H1 (cell line): ENCODE measurements around the gene VOPP1. TPM values are rescaled to one million over a fixed set of nuclear protein-coding genes. Genes with fewer than 3 reads are reported as not detected.

ENCODE experiments used
- CTCF ChIA-PET: fragments of 300-600 bp; sonication (Branson Sonifier 250); formaldehyde crosslinking; loops from one replicate; lab custom pipeline; 2021; ENCODE audit not compliant: partially characterized antibody; lab: Charles Lee
- POLR2A ChIA-PET: fragments of 300-600 bp; sonication (Branson Sonifier 250); formaldehyde crosslinking; loops from one replicate; lab custom pipeline; 2021; ENCODE audit warnings: inconsistent platforms; ENCODE audit not compliant: partially characterized antibody; lab: Charles Lee
- DNase-seq, 2 experiments: peaks; one replicate each; pipeline versions ENCODE4 v3.0.0 to v3.0.0-alpha.2; 2010 to 2022; ENCODE audit warnings: low spot score in 2 of 2, low read depth in 1 of 2, mixed read lengths in 1 of 2
- FAIRE-seq: peaks from 2 replicates; lab custom pipeline; 2011; peaks lifted over from hg19 to GRCh38; lab: Jason Lieb, UNC
- H2AFZ ChIP-seq: 2 replicates; pipeline ENCODE4 v1.8.1; 2012; ENCODE audit warnings: low read length, inconsistent platforms
- H2AK5ac ChIP-seq: 2 replicates; pipeline ENCODE4 v1.6.1; 2013; ENCODE audit warnings: low read depth, low read length
- H2BK120ac ChIP-seq: replicated peaks from 2 replicates; pipeline ENCODE3; 2013; ENCODE audit warnings: low read depth, low read length, inconsistent platforms
- H2BK12ac ChIP-seq: 2 replicates; pipeline ENCODE4 v1.6.1; 2013; ENCODE audit warnings: low read depth, low read length
- H2BK15ac ChIP-seq: 2 replicates; pipeline ENCODE4 v1.6.1; 2013; ENCODE audit warnings: low read length
- H2BK20ac ChIP-seq: 2 replicates; pipeline ENCODE4 v1.6.1; 2013; ENCODE audit warnings: low read length
- H2BK5ac ChIP-seq: 2 replicates; pipeline ENCODE4 v1.6.1; 2013; ENCODE audit warnings: low read depth, low read length
- H3K14ac ChIP-seq: 2 replicates; pipeline ENCODE4 v1.6.1; 2013; ENCODE audit warnings: inconsistent platforms; ENCODE audit not compliant: insufficient read length
- H3K18ac ChIP-seq: 2 replicates; pipeline ENCODE4 v1.6.1; 2013; ENCODE audit warnings: low read length; ENCODE audit errors: extremely low read depth
- H3K23ac ChIP-seq: 2 replicates; pipeline ENCODE4 v1.6.1; 2013; ENCODE audit warnings: inconsistent platforms; ENCODE audit not compliant: insufficient read length
- H3K23me2 ChIP-seq: 2 replicates; pipeline ENCODE4 v1.6.1; 2013; ENCODE audit warnings: low read depth, low read length
- H3K27ac ChIP-seq: 2 replicates; pipeline ENCODE4 v1.6.1; 2011; ENCODE audit warnings: low read depth, low read length, inconsistent platforms
- H3K27me3 ChIP-seq, 4 experiments: replicated peaks in 1 of 4; 1 replicate in 1 of 4; 2 replicates in 3 of 4; pipeline versions ENCODE4 v1.6.1 to v1.8.1; 2011 to 2013; ENCODE audit warnings: low read length in 3 of 4, mild to moderate bottlenecking in 3 of 4, inconsistent platforms in 2 of 4, mixed read lengths in 2 of 4, moderate library complexity in 1 of 4; ENCODE audit not compliant: control insufficient read depth in 3 of 4, insufficient read depth in 3 of 4; ENCODE audit errors: extremely low read depth in 1 of 4
- H3K36me3 ChIP-seq, 4 experiments: 2 replicates each; pipeline versions ENCODE4 v1.6.1 to v1.8.1; 2011 to 2013; ENCODE audit warnings: mild to moderate bottlenecking in 4 of 4, low read length in 3 of 4, moderate library complexity in 2 of 4, control low read depth in 1 of 4, inconsistent platforms in 1 of 4; ENCODE audit not compliant: insufficient read depth in 4 of 4, control insufficient read depth in 2 of 4
- H3K4ac ChIP-seq: replicated peaks from 2 replicates; pipeline ENCODE3; 2013; ENCODE audit warnings: low read length, low read depth, mixed read lengths, inconsistent platforms; ENCODE audit not compliant: insufficient read length
- H3K4me1 ChIP-seq, 4 experiments: replicated peaks in 1 of 4; 1 replicate in 1 of 4; 2 replicates in 3 of 4; pipeline versions ENCODE4 v1.6.1 to v1.8.1; 2011 to 2013; ENCODE audit warnings: low read length in 3 of 4, inconsistent platforms in 2 of 4, mixed read lengths in 1 of 4; ENCODE audit not compliant: insufficient read depth in 4 of 4, control insufficient read depth in 3 of 4
- H3K4me2 ChIP-seq, 2 experiments: 2 replicates each; pipeline versions ENCODE4 v1.6.1 to v1.8.1; 2011 to 2013; ENCODE audit warnings: low read depth in 2 of 2, low read length in 2 of 2, control low read depth in 1 of 2, inconsistent platforms in 1 of 2, mild to moderate bottlenecking in 1 of 2; ENCODE audit not compliant: insufficient read depth in 1 of 2
- H3K4me3 ChIP-seq, 4 experiments: fragments of 200-600, 300-600 bp in 1 of 4; sonication (generic), shearing (Covaris generic), sonication (Bioruptor Twin) in 1 of 4; 2 replicates each; pipeline versions ENCODE4 v1.5.1 to v1.8.1; 2011 to 2016; ENCODE audit warnings: low read length in 4 of 4, low read depth in 3 of 4, control low read depth in 2 of 4, inconsistent platforms in 2 of 4, mild to moderate bottlenecking in 2 of 4, mixed read lengths in 1 of 4, moderate library complexity in 1 of 4; ENCODE audit not compliant: insufficient read depth in 2 of 4; ENCODE audit errors: extremely low read depth in 1 of 4
- H3K56ac ChIP-seq: replicated peaks from 2 replicates; pipeline ENCODE3; 2013; ENCODE audit warnings: low read depth, mild to moderate bottlenecking, mixed read lengths, low read length, inconsistent platforms; ENCODE audit not compliant: insufficient read length
- H3K79me1 ChIP-seq: 2 replicates; pipeline ENCODE4 v1.6.1; 2013; ENCODE audit warnings: low read depth, low read length, control low read depth
- H3K79me2 ChIP-seq, 2 experiments: 2 replicates each; pipeline versions ENCODE4 v1.6.1 to v1.8.1; 2012 to 2013; ENCODE audit warnings: low read length in 2 of 2, mild to moderate bottlenecking in 2 of 2, inconsistent platforms in 1 of 2; ENCODE audit not compliant: insufficient read depth in 2 of 2, control insufficient read depth in 1 of 2
- H3K9ac ChIP-seq, 4 experiments: replicated peaks in 1 of 4; 1 replicate in 1 of 4; 2 replicates in 3 of 4; pipeline versions ENCODE4 v1.6.1 to v1.8.1; 2011 to 2013; ENCODE audit warnings: low read depth in 3 of 4, low read length in 3 of 4, control low read depth in 2 of 4, mild to moderate bottlenecking in 2 of 4, moderate library complexity in 2 of 4, inconsistent platforms in 1 of 4; ENCODE audit errors: extremely low read depth in 1 of 4
- H3K9me3 ChIP-seq, 2 experiments: 2 replicates each; pipeline versions ENCODE4 v1.6.1 to v1.8.1; 2012 to 2013; ENCODE audit warnings: mild to moderate bottlenecking in 2 of 2, moderate library complexity in 2 of 2, control low read depth in 1 of 2, inconsistent platforms in 1 of 2, low read depth in 1 of 2, low read length in 1 of 2, mixed read lengths in 1 of 2; ENCODE audit not compliant: insufficient read depth in 2 of 2
- H4K20me1 ChIP-seq, 2 experiments: replicated peaks in 1 of 2; 2 replicates each; pipeline versions ENCODE3 to v1.8.1; 2011 to 2013; ENCODE audit warnings: inconsistent platforms in 2 of 2, low read length in 2 of 2, mild to moderate bottlenecking in 1 of 2; ENCODE audit not compliant: insufficient read depth in 2 of 2, control insufficient read depth in 1 of 2
- H4K5ac ChIP-seq: 2 replicates; pipeline ENCODE4 v1.6.1; 2013; ENCODE audit warnings: low read length, low read depth, mixed read lengths, inconsistent platforms; ENCODE audit not compliant: insufficient read length
- H4K8ac ChIP-seq: 2 replicates; pipeline ENCODE4 v1.8.0; 2013; ENCODE audit warnings: mild to moderate bottlenecking, moderate library complexity, low read length, inconsistent platforms; ENCODE audit not compliant: insufficient read depth; ENCODE audit errors: extremely low read depth
- H4K91ac ChIP-seq: replicated peaks from 2 replicates; pipeline ENCODE3; 2013; ENCODE audit warnings: low read length, mixed read lengths, inconsistent platforms; ENCODE audit not compliant: insufficient read length
- CBX8 ChIP-seq: fragments of 300-800, 300-1000 bp; sonication (generic); IDR thresholded peaks from 2 replicates; pipeline ENCODE4 v1.7.1; 2016; ENCODE audit warnings: low read depth, low read length, borderline replicate concordance
- WGBS, 2 experiments: shearing (Covaris generic) in 1 of 2; methylation state at CpG; one replicate each; pipeline versions ENCODE4 v1.1.6 to v1.1.7; 2013 to 2015; ENCODE audit warnings: low lambda C conversion rate in 2 of 2, mixed read lengths in 2 of 2, inconsistent platforms in 1 of 2, low coverage in 1 of 2, missing lambda C conversion rate in 1 of 2; ENCODE audit not compliant: insufficient replicate concordance in 2 of 2, insufficient coverage in 1 of 2, insufficient read length in 1 of 2; ENCODE audit errors: extremely low coverage in 1 of 2, missing lambda C conversion rate in 1 of 2; 5-methylcytosine and 5-hydroxymethylcytosine counted together
- polyA plus RNA-seq, 7 experiments: library from polyadenylated mRNA; depleted of rRNA in 3 of 7; stranded (reverse) in 5 of 7; unstranded in 2 of 7; fragments of >200 nt in 5 of 7; fragments of 200-250 nt in 2 of 7; gene quantifications; 1 replicate in 5 of 7; 2 replicates in 1 of 7; 4 replicates in 1 of 7; pipeline versions ENCODE4 v1.2.1 to v1.2.3, GENCODE V29; 2011 to 2013; ENCODE audit warnings: missing spikeins in 2 of 7, mixed read lengths in 2 of 7
- total RNA-seq: library from RNA; stranded (reverse); fragmentation: NEBNext Ultra II Directional; extraction: Animal tissue kit (Norgen Biotek cat#: 25700); gene quantifications from 2 replicates; pipeline ENCODE4 v1.2.1, GENCODE V29; 2021

VOPP1 gene
- total and polyA plus RNA-seq, 2 of the 8 experiments (the other 6 are each of a cell fraction or from before 2014, with no cell fraction given), result 44.7 to 83.0 TPM

- Histone ChIP-seq H3K79me2 (0 out of 4 replicates have a peak, but pooled peaks cover 0 to 9% of the 10 kb centered on the region in 2 experiments), H3K27ac (no peak overlapping the region), H3K56ac (no peak overlapping the region), H3K23me2 (no peaks in the 10 kb centered on the region)
- no peak for TF ChIP-seq CBX8
- TF ChIP-seq, all 59 proteins: peak for 0
- no peak overlapping the region for H2BK15ac ChIP-seq
- no peak overlapping the region for H4K8ac ChIP-seq
- H4K5ac ChIP-seq, result no peak overlapping the region
- WGBS, 2 experiments, result 85% methylated on average over 10 of the region's 10 CpGs; no CpG with 5 or more reads in 1 of the 2 experiments
- H3K4me1 ChIP-seq, result peaks cover 3 to 16% (median 5%) of the 10 kb centered on the region in 4 experiments; a peak in 6 of 7 replicates
- H2BK120ac ChIP-seq, result no peak overlapping the region
- no peak overlapping the region for H3K4me2 ChIP-seq
- H2BK5ac ChIP-seq, result no peak overlapping the region
- peaks cover 0 to 6% (median 4%) of the 10 kb centered on the region in 4 experiments; a peak in 3 of 8 replicates for H3K36me3 ChIP-seq
- H2AFZ ChIP-seq, result no peak overlapping the region
- H3K23ac ChIP-seq, result no peak overlapping the region
- DNase-seq (no peak), FAIRE-seq (no peak)
- no peak overlapping the region for H2BK12ac ChIP-seq
- peaks cover 4% of the 10 kb centered on the region; the same call in 1 of the 2 replicates for H3K79me1 ChIP-seq
- no peak overlapping the region for H4K91ac ChIP-seq
- ChIA-PET POLR2A (interaction anchor here (1.5 kb wide), 1 partner anchor 10 kb away, joined by 3 read pairs; no protein-coding TSS in a partner anchor), CTCF (interaction anchor here (0.6 to 1.8 kb wide), 10 partner anchors 8 to 951 kb away, joined by 3 to 6 read pairs (median 4); no protein-coding TSS in a partner anchor)
- H4K20me1 ChIP-seq, result peaks cover 0 to 7% of the 10 kb centered on the region in 2 experiments
- H3K4ac ChIP-seq, result no peak overlapping the region
- no peaks in the 10 kb centered on the region for H3K9me3 ChIP-seq
- H3K9ac ChIP-seq, result no peak overlapping the region
- H3K18ac ChIP-seq, result no peak overlapping the region
- H3K27me3 ChIP-seq, result no peaks in the 10 kb centered on the region
- H3K4me3 ChIP-seq, result no peak overlapping the region
- no peak overlapping the region for H3K14ac ChIP-seq
- no peak overlapping the region for H2AK5ac ChIP-seq
- H2BK20ac ChIP-seq, result no peak overlapping the region
Measured at GRCh38 chr7:55512635-55513191, 59.6 kb downstream of the VOPP1 start.
